ENCODE data around the gene GM2A. TPM values are rescaled to one million over a fixed set of nuclear protein-coding genes. Genes with fewer than 3 reads are reported as not detected.
A peak's percentile ranks its signal among the peaks of the same experiment; 100 is the strongest.
"Not testable (repeated sequence)": the region's sequence is repeated elsewhere in the genome, so short reads cannot be mapped to it uniquely, and the experiment has no call there.

GM2A gene
- total RNA-seq, 2 donors from 2014 or later: 19.4 to 28.2 TPM

- no peak for DNase-seq
- no peaks in the 10 kb centered on the region for H3K27me3 Mint-ChIP-seq (ENCODE audit: low read depth)
- H3K4me3 Mint-ChIP-seq: no peak overlapping the region
- H3K4me1 Mint-ChIP-seq (ENCODE audit: low read depth): no peaks in the 10 kb centered on the region
- no peak overlapping the region for H3K27ac Mint-ChIP-seq
- H3K36me3 Mint-ChIP-seq (ENCODE audit: insufficient read depth in 2 of 2): no peaks in the 10 kb centered on the region
- ATAC-seq (replicated peaks in 1 of 2): no peak
- H3K9me3 Mint-ChIP-seq: no peaks in the 10 kb centered on the region
These were observed 35.2 kb downstream of the GM2A start for GRCh38 chr5:151288180-151288579.

GRCh38 chr5:151293624-151294023, 40.6 kb downstream of the GM2A start:
- Mint-ChIP-seq H3K27me3 (ENCODE audit: low read depth) (peaks cover 15% of the 10 kb centered on the region), H3K27ac (no peak overlapping the region), H3K9me3 (no peaks in the 10 kb centered on the region), H3K4me3 (no peak overlapping the region), H3K4me1 (ENCODE audit: low read depth) (peaks cover 15% of the 10 kb centered on the region), H3K36me3 (ENCODE audit: insufficient read depth in 2 of 2) (no peaks in the 10 kb centered on the region)
- ATAC-seq (replicated peaks in 1 of 2) (no peak), DNase-seq (no peak)

GRCh38 chr5:151295138-151295537, 42.2 kb downstream of the GM2A start:
- no peaks in the 10 kb centered on the region for H3K9me3 Mint-ChIP-seq
- H3K4me3 Mint-ChIP-seq: no peak overlapping the region
- no peaks in the 10 kb centered on the region for H3K36me3 Mint-ChIP-seq (ENCODE audit: insufficient read depth in 2 of 2)
- H3K27me3 Mint-ChIP-seq (ENCODE audit: low read depth): peaks cover 26% of the 10 kb centered on the region
- H3K4me1 Mint-ChIP-seq (ENCODE audit: low read depth): peaks cover 15% of the 10 kb centered on the region
- H3K27ac Mint-ChIP-seq: no peak overlapping the region
- ATAC-seq (replicated peaks in 1 of 2) (no peak), DNase-seq (no peak)

- Mint-ChIP-seq H3K27me3 (ENCODE audit: low read depth) (peaks cover 26% of the 10 kb centered on the region), H3K27ac (no peak overlapping the region), H3K4me3 (no peak overlapping the region), H3K9me3 (no peaks in the 10 kb centered on the region), H3K4me1 (ENCODE audit: low read depth) (peaks cover 15% of the 10 kb centered on the region), H3K36me3 (ENCODE audit: insufficient read depth in 2 of 2) (no peaks in the 10 kb centered on the region)
- no peak for DNase-seq
- ATAC-seq (replicated peaks in 1 of 2): no peak
These were observed 42.9 kb downstream of the GM2A start for GRCh38 chr5:151295791-151296477.

GRCh38 chr5:151296478-151296830, 43.5 kb downstream of the GM2A start:
- Mint-ChIP-seq H3K4me1 (ENCODE audit: low read depth) (peaks cover 15% of the 10 kb centered on the region), H3K4me3 (no peak overlapping the region), H3K36me3 (ENCODE audit: insufficient read depth in 2 of 2) (no peaks in the 10 kb centered on the region), H3K9me3 (no peaks in the 10 kb centered on the region), H3K27ac (no peak overlapping the region), H3K27me3 (ENCODE audit: low read depth) (peaks cover 30% of the 10 kb centered on the region)
- ATAC-seq (replicated peaks in 1 of 2) (no peak), DNase-seq (no peak)

- no peak for ATAC-seq (replicated peaks in 1 of 2)
- Mint-ChIP-seq H3K27me3 (ENCODE audit: low read depth) (peaks cover 34% of the 10 kb centered on the region), H3K9me3 (no peaks in the 10 kb centered on the region), H3K4me3 (no peak overlapping the region), H3K36me3 (ENCODE audit: insufficient read depth in 2 of 2) (no peaks in the 10 kb centered on the region), H3K27ac (no peak overlapping the region), H3K4me1 (ENCODE audit: low read depth) (peaks cover 15% of the 10 kb centered on the region)
- DNase-seq: no peak
These were observed 44.0 kb downstream of the GM2A start for GRCh38 chr5:151296974-151297373.

- DNase-seq: peak in 1 of 2 donors; percentile 23
- no peaks in the 10 kb centered on the region for H3K36me3 Mint-ChIP-seq (ENCODE audit: insufficient read depth in 2 of 2)
- no peaks in the 10 kb centered on the region for H3K9me3 Mint-ChIP-seq
- H3K4me3 Mint-ChIP-seq: no peak overlapping the region
- H3K27ac Mint-ChIP-seq: no peak overlapping the region
- peak; percentile 52 to 80 for ATAC-seq (replicated peaks in 1 of 2)
- H3K27me3 Mint-ChIP-seq (ENCODE audit: low read depth): peaks cover 44% of the 10 kb centered on the region
- H3K4me1 Mint-ChIP-seq (ENCODE audit: low read depth): peaks cover 15% of the 10 kb centered on the region
These were observed 45.3 kb downstream of the GM2A start for GRCh38 chr5:151298063-151298855.

- no peaks in the 10 kb centered on the region for H3K4me1 Mint-ChIP-seq (ENCODE audit: low read depth)
- no peak for ATAC-seq (replicated peaks in 1 of 2)
- no peaks in the 10 kb centered on the region for H3K36me3 Mint-ChIP-seq (ENCODE audit: insufficient read depth in 2 of 2)
- no peak for DNase-seq
- H3K4me3 Mint-ChIP-seq: no peak within 1 kb of the TSS
- no peaks in the 10 kb centered on the region for H3K9me3 Mint-ChIP-seq
- H3K27ac Mint-ChIP-seq: no peak within 1 kb of the TSS
- H3K27me3 Mint-ChIP-seq (ENCODE audit: low read depth): peaks cover 36% of the 10 kb centered on the region
These were observed 50.7 kb downstream of the GM2A start, which contains the start of gene SLC36A3 for GRCh38 chr5:151303666-151304065. TSS of gene SLC36A3 (minus strand) at chr5:151303766. CDS start at chr5:151303354, 412 bp downstream.

- not testable (repeated sequence) for H3K36me3 Mint-ChIP-seq (ENCODE audit: insufficient read depth in 2 of 2); ATAC-seq (replicated peaks in 1 of 2)
These were observed 56.3 kb downstream of the GM2A start for GRCh38 chr5:151309266-151309665.

GRCh38 chr5:151309821-151310220, 56.8 kb downstream of the GM2A start:
- H3K27me3 Mint-ChIP-seq (ENCODE audit: low read depth); H3K4me3 Mint-ChIP-seq; H3K36me3 Mint-ChIP-seq (ENCODE audit: insufficient read depth in 2 of 2); H3K9me3 Mint-ChIP-seq; H3K27ac Mint-ChIP-seq; H3K4me1 Mint-ChIP-seq (ENCODE audit: low read depth); ATAC-seq (replicated peaks in 1 of 2); DNase-seq: not testable (repeated sequence)

More at GRCh38 chr5:151309266-151309665, 56.3 kb downstream of the GM2A start:
- not testable (repeated sequence) for H3K27me3 Mint-ChIP-seq (ENCODE audit: low read depth); H3K4me3 Mint-ChIP-seq; H3K27ac Mint-ChIP-seq; H3K4me1 Mint-ChIP-seq (ENCODE audit: low read depth); DNase-seq; H3K9me3 Mint-ChIP-seq

GRCh38 chr5:151310932-151311331, 57.9 kb downstream of the GM2A start:
- no peak overlapping the region for H3K27ac Mint-ChIP-seq
- peaks cover 8% of the 10 kb centered on the region for H3K27me3 Mint-ChIP-seq (ENCODE audit: low read depth)
- ATAC-seq (replicated peaks in 1 of 2) (no peak), DNase-seq (no peak)
- no peak overlapping the region for H3K4me3 Mint-ChIP-seq
- H3K9me3 Mint-ChIP-seq: peaks cover 0 to 4% of the 10 kb centered on the region in 2 donors
- H3K36me3 Mint-ChIP-seq (ENCODE audit: insufficient read depth in 2 of 2): no peaks in the 10 kb centered on the region
- H3K4me1 Mint-ChIP-seq (ENCODE audit: low read depth): no peaks in the 10 kb centered on the region

GRCh38 chr5:151312756-151313324, 59.9 kb downstream of the GM2A start:
- H3K36me3 Mint-ChIP-seq (ENCODE audit: insufficient read depth in 2 of 2): no peaks in the 10 kb centered on the region
- H3K4me3 Mint-ChIP-seq: no peak overlapping the region
- DNase-seq: no peak
- ATAC-seq (replicated peaks in 1 of 2): no peak
- peaks cover 0 to 4% of the 10 kb centered on the region in 2 donors for H3K9me3 Mint-ChIP-seq
- H3K4me1 Mint-ChIP-seq (ENCODE audit: low read depth): no peaks in the 10 kb centered on the region
- no peak overlapping the region for H3K27ac Mint-ChIP-seq
- H3K27me3 Mint-ChIP-seq (ENCODE audit: low read depth): peaks cover 5% of the 10 kb centered on the region

GRCh38 chr5:151313357-151313756, 60.4 kb downstream of the GM2A start:
- peaks cover under 1% of the 10 kb centered on the region for H3K27me3 Mint-ChIP-seq (ENCODE audit: low read depth)

More at GRCh38 chr5:151313357-151313756, 60.4 kb downstream of the GM2A start:
- Mint-ChIP-seq H3K36me3 (ENCODE audit: insufficient read depth in 2 of 2) (no peaks in the 10 kb centered on the region), H3K4me1 (ENCODE audit: low read depth) (no peaks in the 10 kb centered on the region), H3K9me3 (peaks cover 0 to 4% of the 10 kb centered on the region in 2 donors), H3K4me3 (no peak overlapping the region), H3K27ac (no peak overlapping the region)
- ATAC-seq (replicated peaks in 1 of 2) (no peak), DNase-seq (no peak)

Measured in activated T-cell treated with anti-CD3 and anti-CD28 coated beads, Interleukin-2, amount 50 U/mL, for 72 hours (primary cell).